K562 (cell line): ENCODE data around the gene PRF1. TPM values are rescaled to one million over a fixed set of nuclear protein-coding genes. Genes with fewer than 3 reads are reported as not detected.

Experiments
- ATAC-seq: fragments of 200-7000 bp; cut with Tn5 transposase; 3 replicates; pipeline ENCODE4 v1.9.1; 2020; ENCODE audit warnings: moderate library complexity
- BruUV-seq: library from RNA; stranded (reverse); fragments of 400-500 nt; replicated peaks from 2 replicates; lab custom pipeline; 2021; lab: Mats Ljungman, UMichigan
- CTCF ChIA-PET: fragments of 300-600 bp; formaldehyde crosslinking; extraction: SDS; loops from one replicate; lab custom pipeline; 2021; ENCODE audit warnings: low intra/inter-chr PET ratio; lab: Yijun Ruan, JAX
- POLR2A ChIA-PET: fragments of 300-600, 350-650 bp; sonication (Branson Sonifier 250); formaldehyde crosslinking; extraction: SDS; loops from one replicate; lab custom pipeline; 2021; ENCODE audit warnings: antibody characterized with exemption, inconsistent platforms; lab: Yijun Ruan, JAX
- DNase-seq, 4 experiments: peaks; one replicate each; pipeline versions ENCODE4 v3.0.0 to v3.0.0-alpha.2; 2011 to 2018; ENCODE audit warnings: low spot score in 3 of 4, mixed read lengths in 3 of 4; ENCODE audit errors: extremely low read depth in 1 of 4
- FAIRE-seq: peaks from 2 replicates; lab custom pipeline; 2011; peaks lifted over from hg19 to GRCh38; lab: Jason Lieb, UNC
- H2AFZ ChIP-seq: 2 replicates; pipeline ENCODE4 v1.6.0; 2011; ENCODE audit warnings: low read depth, low read length, control low read depth, inconsistent platforms
- H3K27ac ChIP-seq: fragments of 200-600 bp; 3 replicates; pipeline ENCODE4 v1.8.0; 2011; ENCODE audit warnings: low read depth, mild to moderate bottlenecking, control low read depth, inconsistent platforms, low read length, moderate library complexity, mixed read lengths; ENCODE audit errors: extremely low read depth
- H3K27me3 ChIP-seq, 2 experiments: fragments of 300-600 bp in 1 of 2; 2 replicates in 1 of 2; 3 replicates in 1 of 2; pipeline versions ENCODE4 v1.6.0 to v1.8.0; 2011; ENCODE audit warnings: inconsistent platforms in 2 of 2, low read length in 2 of 2, mild to moderate bottlenecking in 1 of 2, mixed read lengths in 1 of 2, moderate library complexity in 1 of 2; ENCODE audit not compliant: control insufficient read depth in 2 of 2, insufficient read depth in 2 of 2
- H3K36me3 ChIP-seq: fragments of 300-600 bp; 3 replicates; pipeline ENCODE4 v1.8.0; 2011; ENCODE audit warnings: mild to moderate bottlenecking, low read length, inconsistent platforms; ENCODE audit not compliant: control insufficient read depth, insufficient read depth
- H3K4me1 ChIP-seq, 2 experiments: fragments of 200-600 bp in 1 of 2; replicated peaks in 1 of 2; 2 replicates in 1 of 2; 3 replicates in 1 of 2; pipeline versions ENCODE4 v1.5.1 to v1.8.0; 2011; ENCODE audit warnings: inconsistent platforms in 2 of 2, low read length in 2 of 2, mild to moderate bottlenecking in 1 of 2, mixed read lengths in 1 of 2, moderate library complexity in 1 of 2; ENCODE audit not compliant: control insufficient read depth in 2 of 2, insufficient read depth in 2 of 2
- H3K4me2 ChIP-seq: 2 replicates; pipeline ENCODE4 v1.6.1; 2011; ENCODE audit warnings: low read length, control low read depth, inconsistent platforms, mixed read lengths; ENCODE audit not compliant: insufficient read depth
- H3K4me3 ChIP-seq: fragments of 200-600 bp; sonication (generic), shearing (Covaris generic); 2 replicates; pipeline ENCODE4 v1.5.1; 2016; ENCODE audit warnings: control low read depth, inconsistent platforms
- H3K79me2 ChIP-seq: fragments of 200-600 bp; 3 replicates; pipeline ENCODE4 v1.8.0; 2011; ENCODE audit warnings: low read length, inconsistent platforms; ENCODE audit not compliant: control insufficient read depth, insufficient read depth
- H3K9ac ChIP-seq, 2 experiments: 2 replicates each; pipeline versions ENCODE4 v1.6.0 to v1.6.1; 2011; ENCODE audit warnings: low read depth in 2 of 2, low read length in 2 of 2, control low read depth in 1 of 2, inconsistent platforms in 1 of 2, mild to moderate bottlenecking in 1 of 2, mixed read lengths in 1 of 2; ENCODE audit not compliant: insufficient read depth in 1 of 2
- H3K9me1 ChIP-seq: one replicate; pipeline ENCODE4 v1.6.0; 2011; ENCODE audit warnings: inconsistent platforms, mild to moderate bottlenecking, low read length, moderate library complexity; ENCODE audit not compliant: control insufficient read depth, insufficient read depth
- H3K9me3 ChIP-seq: replicated peaks from 2 replicates; pipeline ENCODE4 v1.5.1; 2011; ENCODE audit warnings: low read depth, low read length, inconsistent platforms; ENCODE audit not compliant: control insufficient read depth, insufficient read depth
- H4K20me1 ChIP-seq: replicated peaks from 2 replicates; pipeline ENCODE4 v1.6.1; 2011; ENCODE audit warnings: low read length, inconsistent platforms, mixed read lengths; ENCODE audit not compliant: control insufficient read depth, insufficient read depth
- ARID2 ChIP-seq: fragments of 450-650 bp; IDR thresholded peaks from 2 replicates; pipeline ENCODE4 v1.6.1; 2017; ENCODE audit warnings: antibody characterized with exemption, mild to moderate bottlenecking
- ASH1L ChIP-seq: fragments of 450-650 bp; IDR thresholded peaks from 2 replicates; pipeline ENCODE4 v1.6.1; 2018; ENCODE audit warnings: borderline replicate concordance, mild to moderate bottlenecking, low read depth; ENCODE audit not compliant: partially characterized antibody
- CBFB ChIP-seq: sonication (generic); formaldehyde crosslinking; IDR thresholded peaks from 2 replicates; pipeline ENCODE4 v1.4.0; 2020; ENCODE audit warnings: mild to moderate bottlenecking, missing genetic modification reagents
- CHCHD3 ChIP-seq: fragments of 250-450 bp; sonication (Bioruptor Pico); IDR thresholded peaks from 2 replicates; pipeline ENCODE4 v2.1.2; 2022; ENCODE audit warnings: mild to moderate bottlenecking
- ETV1 ChIP-seq: fragments of 450-650 bp; conservative IDR thresholded peaks from 2 replicates; pipeline ENCODE4 v1.6.1; 2016; ENCODE audit warnings: missing genetic modification characterization, control low read depth, low read depth, missing compliant biosample characterization
- HMGN3 ChIP-seq: IDR thresholded peaks from 2 replicates; pipeline ENCODE4 v1.6.1; 2011; ENCODE audit warnings: borderline replicate concordance, low read depth, mild to moderate bottlenecking, mixed read lengths, low read length; ENCODE audit not compliant: insufficient read length; ENCODE audit errors: extremely low read depth
- HNRNPH1 ChIP-seq: fragments of 200-400 bp; formaldehyde crosslinking; optimal IDR thresholded peaks from 2 replicates; pipeline ENCODE3; 2017; ENCODE audit warnings: low read depth, mild to moderate bottlenecking, low read length, moderate library complexity
- PML ChIP-seq: IDR thresholded peaks from 2 replicates; pipeline ENCODE4 v1.6.1; 2012; ENCODE audit warnings: low read length, inconsistent platforms
- TCF7L2 ChIP-seq: fragments of 150-350 bp; IDR thresholded peaks from 2 replicates; pipeline ENCODE4 v1.6.1; 2016; ENCODE audit warnings: low read depth, mild to moderate bottlenecking, low read length, moderate library complexity
- TCFL5 ChIP-seq: fragments of 250-450 bp; sonication (Bioruptor Pico); conservative IDR thresholded peaks from 2 replicates; pipeline ENCODE4 v1.6.1; 2021; ENCODE audit warnings: mild to moderate bottlenecking, moderate library complexity, matching md5 sums
- ZNF699 ChIP-seq: fragments of 250-450 bp; sonication (Bioruptor Pico); IDR thresholded peaks from 2 replicates; pipeline ENCODE4 v1.8.0; 2021; ENCODE audit warnings: mild to moderate bottlenecking, moderate library complexity; ENCODE audit not compliant: insufficient replicate concordance
- WGBS: fragments of 100-300 bp; shearing (Covaris generic); methylation state at CpG from one replicate; pipeline ENCODE4 v1.1.6; 2016; ENCODE audit warnings: low coverage, mixed read lengths; ENCODE audit not compliant: insufficient coverage; ENCODE audit errors: missing lambda C conversion rate; 5-methylcytosine and 5-hydroxymethylcytosine counted together
- in situ Hi-C: fragments of 300-500 bp; cut with MboI; formaldehyde crosslinking; loops from 4 replicates; pipeline ENCODE4 v1.15.0; 2018; ENCODE audit warnings: inconsistent platforms, mixed read lengths
- intact Hi-C: fragments of 100-400 bp; cut with micrococcal nuclease; formaldehyde crosslinking; loops from 2 replicates; pipeline ENCODE4 v1.14.2; 2022
- polyA plus RNA-seq, 8 experiments: library from polyadenylated mRNA; depleted of rRNA in 4 of 8; stranded (reverse) in 5 of 8; unstranded in 3 of 8; fragments of >200 nt; fragmentation: Nextera tagmentation in 2 of 8; fragmentation: Illumina TruSeq in 1 of 8; extraction: Ambion mirVana in 2 of 8; extraction: Trizol in 1 of 8; gene quantifications; 2 replicates each; pipeline versions ENCODE4 v1.2.1 to v1.2.3, GENCODE V29; 2011 to 2014; ENCODE audit warnings: inconsistent platforms in 1 of 8, missing spikeins in 1 of 8
- total RNA-seq, 7 experiments: library from RNA; depleted of rRNA in 6 of 7; stranded (reverse); fragments of >200 nt in 6 of 7; fragmentation: Illumina TruSeq in 2 of 7; extraction: Trizol in 2 of 7; gene quantifications; 2 replicates each; pipeline versions ENCODE4 v1.2.1 to v1.2.3, GENCODE V29; 2011 to 2021; ENCODE audit warnings: low replicate concordance in 1 of 7
- TF ChIP-seq, protein P1 (sequence below): sonication (generic); formaldehyde crosslinking; IDR thresholded peaks from 2 replicates; pipeline ENCODE4 v1.8.0; 2022; ENCODE audit warnings: mild to moderate bottlenecking, missing genetic modification reagents, borderline replicate concordance
- TF ChIP-seq, protein P2 (sequence below): sonication (generic); formaldehyde crosslinking; IDR thresholded peaks from 2 replicates; pipeline ENCODE4 v1.8.1; 2023; ENCODE audit warnings: mild to moderate bottlenecking, missing genetic modification reagents
- TF ChIP-seq, protein P3 (sequence below), 2 experiments: fragments of 450-650 bp in 1 of 2; IDR thresholded peaks; 2 replicates each; pipeline ENCODE4 v1.6.1; 2011 to 2017; ENCODE audit warnings: low read depth in 2 of 2, antibody characterized with exemption in 1 of 2, borderline replicate concordance in 1 of 2, low read length in 1 of 2, mild to moderate bottlenecking in 1 of 2, mixed read lengths in 1 of 2; ENCODE audit not compliant: control insufficient read depth in 1 of 2

PRF1 gene
- total and polyA plus RNA-seq, 9 of the 15 experiments (the other 6 are each of a cell fraction or from before 2014, with no cell fraction given) = 3.8 to 8.6 (median 6.3) TPM

DNA sequence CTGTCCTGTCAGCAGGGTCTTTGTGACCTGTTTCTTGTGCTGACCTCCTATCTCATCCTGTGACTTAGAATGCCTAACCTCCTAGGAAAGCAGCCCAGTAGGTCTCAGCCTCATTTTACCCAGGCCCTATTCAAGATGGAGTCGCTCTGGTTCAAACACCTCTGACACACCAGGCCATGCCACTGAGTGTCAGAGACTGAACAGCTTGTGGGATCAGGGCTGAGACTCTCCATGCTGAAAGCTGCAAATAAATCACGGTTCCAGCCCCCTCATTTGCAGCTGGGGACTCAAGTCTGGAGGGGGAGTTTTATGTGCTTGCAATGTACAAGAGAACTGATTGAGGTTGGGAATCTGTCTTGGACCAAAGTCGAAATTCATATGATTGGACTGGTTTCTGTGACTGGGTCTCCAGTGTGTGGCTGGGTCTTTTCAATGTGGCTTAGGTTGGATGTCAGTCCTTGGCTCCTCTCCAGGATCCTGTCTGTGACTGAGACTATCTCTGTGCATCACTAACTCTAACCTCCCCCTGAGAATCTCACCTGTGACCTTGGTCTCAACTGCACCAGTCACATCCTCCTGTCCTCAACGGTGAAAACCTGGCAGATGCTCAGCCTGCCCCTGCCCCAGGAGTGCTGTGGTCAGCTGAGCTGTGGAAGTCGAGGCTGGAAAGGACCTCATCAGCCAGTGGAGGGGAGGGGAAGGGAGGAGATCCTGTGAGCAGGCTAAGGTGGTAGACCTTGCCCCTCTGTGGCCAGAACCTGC is 11.7 kb downstream of the PRF1 start:
- ChIA-PET CTCF (no interaction called here), POLR2A (interaction anchor here (0.5 to 1.7 kb wide), 9 partner anchors 11 to 166 kb away, joined by 3 to 7 read pairs (median 3); partner anchors contain the start of gene PRF1)
- DNase-seq = no peak
- no peaks in the 10 kb centered on the region for H4K20me1 ChIP-seq
- FAIRE-seq = no peak
- no TSS peak for BruUV-seq
- 17% methylated on average over 5 of the region's 5 CpGs for WGBS
- 0 out of 2 replicates have a peak overlapping the region, but pooled peaks have one; percentile 74 for H2AFZ ChIP-seq
- no peaks in the 10 kb centered on the region for H3K9me3 ChIP-seq
- H3K36me3 ChIP-seq = no peaks in the 10 kb centered on the region
- intact Hi-C loops (no loop called here), in situ Hi-C loops (no loop called here)
- H3K9me1 ChIP-seq = no peaks in the 10 kb centered on the region
- H3K9ac ChIP-seq = peak overlapping the region in 1 of 2 experiments; percentile 76; a peak in 2 of 4 replicates
- no peaks in the 10 kb centered on the region for H3K27me3 ChIP-seq
- no peak for ATAC-seq
- no peak overlapping the region for H3K27ac ChIP-seq
- peaks cover 39 to 43% of the 10 kb centered on the region in 2 experiments for H3K4me1 ChIP-seq
- H3K4me3 ChIP-seq = no peak overlapping the region
- no peak overlapping the region for H3K4me2 ChIP-seq
- no peaks in the 10 kb centered on the region for H3K79me2 ChIP-seq
- TF ChIP-seq TCF7L2 = no peak
- no peak for TF ChIP-seq ASH1L
- no peak for TF ChIP-seq CBFB
- no peak for TF ChIP-seq ZNF699
- TF ChIP-seq CHCHD3 (CRISPR knock-in tag) = no peak
- TF ChIP-seq, protein P1, sequence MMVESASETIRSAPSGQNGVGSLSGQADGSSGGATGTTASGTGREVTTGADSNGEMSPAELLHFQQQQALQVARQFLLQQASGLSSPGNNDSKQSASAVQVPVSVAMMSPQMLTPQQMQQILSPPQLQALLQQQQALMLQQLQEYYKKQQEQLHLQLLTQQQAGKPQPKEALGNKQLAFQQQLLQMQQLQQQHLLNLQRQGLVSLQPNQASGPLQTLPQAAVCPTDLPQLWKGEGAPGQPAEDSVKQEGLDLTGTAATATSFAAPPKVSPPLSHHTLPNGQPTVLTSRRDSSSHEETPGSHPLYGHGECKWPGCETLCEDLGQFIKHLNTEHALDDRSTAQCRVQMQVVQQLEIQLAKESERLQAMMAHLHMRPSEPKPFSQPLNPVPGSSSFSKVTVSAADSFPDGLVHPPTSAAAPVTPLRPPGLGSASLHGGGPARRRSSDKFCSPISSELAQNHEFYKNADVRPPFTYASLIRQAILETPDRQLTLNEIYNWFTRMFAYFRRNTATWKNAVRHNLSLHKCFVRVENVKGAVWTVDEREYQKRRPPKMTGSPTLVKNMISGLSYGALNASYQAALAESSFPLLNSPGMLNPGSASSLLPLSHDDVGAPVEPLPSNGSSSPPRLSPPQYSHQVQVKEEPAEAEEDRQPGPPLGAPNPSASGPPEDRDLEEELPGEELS (CRISPR knock-in tag) = no peak
- no peak for TF ChIP-seq ARID2
- TF ChIP-seq HMGN3 = no peak
- no peak for TF ChIP-seq HNRNPH1
- TF ChIP-seq ETV1 (tag) = peak; percentile 92
- no peak for TF ChIP-seq PML
- TF ChIP-seq TCFL5 = peak; percentile 95
- TF ChIP-seq, protein P2, sequence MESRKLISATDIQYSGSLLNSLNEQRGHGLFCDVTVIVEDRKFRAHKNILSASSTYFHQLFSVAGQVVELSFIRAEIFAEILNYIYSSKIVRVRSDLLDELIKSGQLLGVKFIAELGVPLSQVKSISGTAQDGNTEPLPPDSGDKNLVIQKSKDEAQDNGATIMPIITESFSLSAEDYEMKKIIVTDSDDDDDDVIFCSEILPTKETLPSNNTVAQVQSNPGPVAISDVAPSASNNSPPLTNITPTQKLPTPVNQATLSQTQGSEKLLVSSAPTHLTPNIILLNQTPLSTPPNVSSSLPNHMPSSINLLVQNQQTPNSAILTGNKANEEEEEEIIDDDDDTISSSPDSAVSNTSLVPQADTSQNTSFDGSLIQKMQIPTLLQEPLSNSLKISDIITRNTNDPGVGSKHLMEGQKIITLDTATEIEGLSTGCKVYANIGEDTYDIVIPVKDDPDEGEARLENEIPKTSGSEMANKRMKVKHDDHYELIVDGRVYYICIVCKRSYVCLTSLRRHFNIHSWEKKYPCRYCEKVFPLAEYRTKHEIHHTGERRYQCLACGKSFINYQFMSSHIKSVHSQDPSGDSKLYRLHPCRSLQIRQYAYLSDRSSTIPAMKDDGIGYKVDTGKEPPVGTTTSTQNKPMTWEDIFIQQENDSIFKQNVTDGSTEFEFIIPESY (CRISPR knock-in tag) = no peak
- TF ChIP-seq, protein P3, sequence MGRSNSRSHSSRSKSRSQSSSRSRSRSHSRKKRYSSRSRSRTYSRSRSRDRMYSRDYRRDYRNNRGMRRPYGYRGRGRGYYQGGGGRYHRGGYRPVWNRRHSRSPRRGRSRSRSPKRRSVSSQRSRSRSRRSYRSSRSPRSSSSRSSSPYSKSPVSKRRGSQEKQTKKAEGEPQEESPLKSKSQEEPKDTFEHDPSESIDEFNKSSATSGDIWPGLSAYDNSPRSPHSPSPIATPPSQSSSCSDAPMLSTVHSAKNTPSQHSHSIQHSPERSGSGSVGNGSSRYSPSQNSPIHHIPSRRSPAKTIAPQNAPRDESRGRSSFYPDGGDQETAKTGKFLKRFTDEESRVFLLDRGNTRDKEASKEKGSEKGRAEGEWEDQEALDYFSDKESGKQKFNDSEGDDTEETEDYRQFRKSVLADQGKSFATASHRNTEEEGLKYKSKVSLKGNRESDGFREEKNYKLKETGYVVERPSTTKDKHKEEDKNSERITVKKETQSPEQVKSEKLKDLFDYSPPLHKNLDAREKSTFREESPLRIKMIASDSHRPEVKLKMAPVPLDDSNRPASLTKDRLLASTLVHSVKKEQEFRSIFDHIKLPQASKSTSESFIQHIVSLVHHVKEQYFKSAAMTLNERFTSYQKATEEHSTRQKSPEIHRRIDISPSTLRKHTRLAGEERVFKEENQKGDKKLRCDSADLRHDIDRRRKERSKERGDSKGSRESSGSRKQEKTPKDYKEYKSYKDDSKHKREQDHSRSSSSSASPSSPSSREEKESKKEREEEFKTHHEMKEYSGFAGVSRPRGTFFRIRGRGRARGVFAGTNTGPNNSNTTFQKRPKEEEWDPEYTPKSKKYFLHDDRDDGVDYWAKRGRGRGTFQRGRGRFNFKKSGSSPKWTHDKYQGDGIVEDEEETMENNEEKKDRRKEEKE (IDR thresholded peaks at IDR 0.05; ENCODE audit: borderline replicate concordance in 1 of 2, control insufficient read depth in 1 of 2, low read depth in 2 of 2, low read length in 1 of 2) = no peak
